ENCODE measurements around the gene MPC1.
"Not testable (repeated sequence)": the region's sequence is repeated elsewhere in the genome, so short reads cannot be mapped to it uniquely, and the experiment has no call there.

MPC1 gene

DNA sequence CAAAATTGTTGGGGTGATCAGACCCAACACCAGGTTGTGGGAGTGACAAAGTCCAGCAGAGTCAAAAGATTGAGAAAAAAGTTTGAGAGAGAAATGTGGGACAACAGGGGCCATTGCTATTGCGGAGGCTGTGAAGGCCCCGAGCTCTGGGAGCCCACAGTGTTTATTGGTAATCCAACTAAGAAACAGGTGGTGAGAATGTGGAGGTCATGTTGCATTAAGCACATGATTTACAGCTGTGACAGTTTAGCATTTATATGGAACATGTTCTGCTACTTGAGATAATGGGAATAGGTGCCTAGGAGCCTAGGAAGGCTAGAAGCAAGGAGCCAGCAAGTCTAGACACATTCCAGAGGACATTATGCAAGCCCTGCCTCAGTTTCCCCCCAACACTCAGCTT is 37.8 kb downstream of the MPC1 start:
- DNase-seq (ENCODE audit: low spot score), result not testable (repeated sequence)

DNA sequence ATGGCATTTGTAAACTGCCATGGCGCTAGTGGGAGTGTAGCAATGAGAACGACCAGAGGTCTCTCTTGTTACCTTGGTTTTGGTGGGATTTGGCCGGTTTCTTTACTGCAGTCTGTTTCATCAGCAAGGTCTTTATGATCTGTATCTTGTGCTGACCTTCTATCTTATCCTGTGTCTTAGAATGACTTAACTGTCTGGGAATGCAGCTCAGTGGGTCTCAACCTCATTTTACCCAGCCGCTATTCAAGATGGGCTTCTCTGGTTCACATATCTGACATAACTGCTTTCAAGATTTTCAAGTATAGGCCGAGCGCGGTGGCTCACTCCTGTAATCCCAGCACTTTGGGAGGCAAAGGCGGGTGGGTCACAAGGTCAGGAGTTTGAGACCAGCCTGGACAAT is 38.5 kb downstream of the MPC1 start:
- no peak for DNase-seq (ENCODE audit: low spot score)

DNA sequence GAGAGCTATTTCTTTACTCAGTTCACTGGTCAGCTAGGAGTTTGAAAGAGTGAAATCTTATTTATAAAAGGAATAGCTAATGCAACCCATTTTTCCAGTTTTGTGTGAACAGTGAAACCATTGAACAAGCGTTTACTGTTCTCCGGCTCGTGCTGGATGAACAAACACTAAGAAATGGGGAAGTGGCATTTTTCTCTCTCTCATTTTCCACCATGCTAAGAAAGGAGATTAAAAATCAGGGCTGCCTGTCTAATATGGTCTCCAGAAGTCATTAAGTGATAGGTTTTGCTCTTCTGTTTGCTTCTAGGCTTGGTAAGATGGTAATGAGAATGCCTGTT is 39.6 kb downstream of the MPC1 start:
- no peak for DNase-seq (ENCODE audit: low spot score)

DNA sequence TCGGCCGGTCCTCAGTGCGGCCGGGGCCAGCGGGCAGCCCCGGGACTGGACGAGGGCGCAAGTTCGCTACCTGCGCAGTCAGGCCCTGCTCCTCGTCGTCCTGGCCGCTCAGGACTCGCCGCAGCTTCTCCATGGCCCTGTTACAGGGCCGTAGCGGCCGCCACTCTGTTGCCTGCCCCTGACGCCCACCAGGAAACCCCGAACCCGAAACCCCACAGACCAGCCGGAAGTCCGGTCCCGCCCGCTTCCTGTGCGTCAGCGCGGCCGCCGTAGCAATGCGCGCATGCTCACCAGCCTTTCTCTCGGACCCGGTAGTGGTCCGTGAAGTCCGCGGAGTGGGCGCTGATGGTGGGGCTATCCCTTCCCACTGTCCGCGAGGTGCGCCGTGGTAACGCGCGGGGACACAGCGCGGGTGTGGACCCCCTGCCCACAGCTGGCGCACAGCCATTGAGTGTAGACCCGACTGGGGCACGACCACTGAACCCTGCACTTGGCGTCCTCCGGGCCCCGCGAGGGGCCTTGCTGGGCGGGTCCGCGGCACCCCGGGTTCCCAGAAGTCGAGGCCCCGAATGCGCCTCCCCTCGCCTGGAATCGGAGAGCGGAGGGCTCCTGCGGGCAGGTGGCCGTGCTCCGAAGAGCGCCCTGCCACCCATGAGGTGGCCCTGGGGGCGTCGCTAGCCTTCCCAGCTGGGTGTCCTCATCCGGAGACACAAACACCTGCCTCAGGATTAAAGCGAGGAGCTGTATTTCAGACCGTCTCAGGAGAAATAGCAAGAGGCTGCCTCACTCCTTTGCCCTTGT is 40.2 kb downstream of the MPC1 start, which contains the start of gene SFT2D1:
SFT2D1 (minus strand) TSS at position 197 of the 801 bp plus-strand sequence; CDS start at position 133, 64 bp downstream.
- peak; percentile 90 for DNase-seq (ENCODE audit: low spot score)

DNA sequence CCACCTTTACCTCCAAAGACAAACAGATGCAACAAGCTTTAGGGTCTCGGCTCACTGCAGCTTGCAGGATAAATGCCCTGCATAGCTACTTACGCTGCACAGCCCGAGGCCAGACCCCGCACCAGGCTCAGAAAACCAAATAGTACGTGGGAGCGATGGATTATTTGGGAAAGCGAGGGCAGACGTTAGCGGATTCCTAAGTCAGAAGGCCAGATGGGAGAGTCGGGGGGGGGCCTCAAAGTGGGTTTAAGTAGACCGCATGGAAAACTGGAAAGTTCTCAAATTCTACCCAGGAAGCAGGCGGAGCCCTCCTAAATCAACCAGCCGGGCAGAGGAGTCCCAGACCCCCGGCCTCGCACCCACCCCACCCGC is 40.8 kb downstream of the MPC1 start:
- no peak for DNase-seq (ENCODE audit: low spot score)

DNA sequence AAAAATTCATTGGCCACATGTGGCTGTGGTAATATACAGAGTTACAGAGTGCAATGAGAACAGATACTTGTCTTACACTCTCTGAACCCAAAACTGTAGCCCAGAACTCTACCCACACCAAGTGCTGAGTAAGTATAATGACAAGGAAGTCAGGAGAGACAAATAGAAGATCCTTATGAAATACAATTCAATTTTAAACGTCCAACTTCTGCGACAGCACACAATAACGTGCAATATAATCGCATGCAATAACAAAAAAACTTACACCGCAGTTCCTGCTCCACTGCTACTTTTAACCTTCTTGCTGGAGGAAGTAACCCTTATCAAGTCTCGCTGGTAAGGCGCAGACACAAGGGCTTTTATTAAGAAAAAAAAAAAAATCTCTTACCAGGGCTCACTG is 41.3 kb downstream of the MPC1 start:
- DNase-seq (ENCODE audit: low spot score), result no peak

DNA sequence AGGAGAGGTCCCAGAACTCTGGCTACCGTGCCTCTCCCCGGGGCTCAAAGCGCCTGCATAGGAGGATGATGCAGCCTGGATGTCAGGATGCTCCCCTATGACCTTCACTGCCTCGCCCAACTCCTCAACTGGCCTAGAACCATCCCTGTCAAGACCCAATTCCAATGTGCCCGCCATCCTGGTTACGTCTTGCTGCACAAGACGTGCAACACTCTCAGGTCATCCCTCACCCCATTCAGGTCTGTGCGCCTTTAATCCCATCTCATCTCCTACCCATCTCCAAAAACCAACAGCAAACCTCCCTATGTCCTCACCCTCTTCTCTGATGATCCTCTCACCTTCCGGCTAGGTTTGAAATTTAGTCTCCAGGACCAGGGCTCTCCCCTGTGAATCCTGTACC is 43.9 kb downstream of the MPC1 start:
- no peak for DNase-seq (ENCODE audit: low spot score)

DNA sequence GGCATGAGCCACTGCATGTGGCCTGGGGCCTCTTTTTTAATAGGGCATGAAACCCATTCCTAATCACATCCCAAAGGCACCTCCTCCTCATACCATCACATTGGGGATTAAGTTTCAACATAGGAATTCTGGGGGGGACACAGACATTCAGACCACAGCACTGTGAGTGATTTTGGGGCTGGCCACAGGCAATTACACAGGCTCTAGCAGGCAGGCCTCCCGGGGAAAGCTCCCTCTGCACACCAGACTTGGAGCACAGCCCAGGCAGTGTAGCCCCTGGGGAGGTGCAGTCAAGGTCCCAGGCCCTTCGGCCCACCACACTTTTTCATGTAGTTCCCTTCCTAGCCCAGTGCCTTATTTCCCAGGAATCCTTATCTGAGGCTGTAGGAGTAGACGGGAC is 45.9 kb downstream of the MPC1 start:
- no peak for DNase-seq (ENCODE audit: low spot score)

DNA sequence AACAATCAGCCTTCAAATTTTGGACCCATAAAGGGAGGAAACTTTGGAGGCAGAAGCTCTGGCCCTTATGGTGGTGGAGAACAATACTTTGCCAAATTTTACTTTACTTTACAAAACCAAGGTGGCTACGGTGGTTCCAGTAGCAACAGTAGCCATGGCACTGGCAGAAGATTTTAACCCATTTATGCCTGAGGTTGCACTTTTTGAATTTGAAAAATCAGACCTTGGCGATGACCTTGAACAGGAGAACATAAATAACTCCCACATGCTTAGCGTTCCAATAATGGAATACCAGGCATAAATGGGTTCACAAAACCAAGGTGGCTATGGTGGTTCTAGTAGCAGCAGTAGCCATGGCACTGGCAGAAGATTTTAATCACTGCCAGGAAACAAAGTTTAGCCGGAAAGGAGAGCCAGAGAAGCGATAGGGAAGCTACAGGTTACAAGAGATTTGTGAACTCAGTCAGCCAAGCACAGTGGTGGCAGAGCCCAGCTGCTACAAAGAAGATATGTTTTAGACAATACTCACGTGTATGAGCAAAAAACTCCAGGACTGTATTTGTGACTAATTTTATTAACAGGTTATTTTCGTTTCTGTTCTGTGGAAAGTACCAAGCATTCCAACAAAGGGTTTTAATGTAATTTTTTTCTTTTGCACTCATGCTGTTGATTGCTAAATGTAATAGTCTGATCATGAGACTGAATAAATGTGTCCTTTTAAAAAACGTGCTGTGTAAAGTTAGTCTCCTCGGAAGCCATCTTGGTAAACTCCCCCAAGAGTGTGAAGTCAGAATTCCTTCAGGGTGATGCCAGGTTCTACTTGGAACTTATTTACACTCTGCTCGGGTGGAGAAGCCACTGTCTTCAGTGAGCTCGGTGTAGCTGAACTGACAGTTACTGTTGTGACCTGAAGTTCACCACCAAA is 47.1 kb downstream of the MPC1 start:
- no peak for DNase-seq (ENCODE audit: low spot score)

DNA sequence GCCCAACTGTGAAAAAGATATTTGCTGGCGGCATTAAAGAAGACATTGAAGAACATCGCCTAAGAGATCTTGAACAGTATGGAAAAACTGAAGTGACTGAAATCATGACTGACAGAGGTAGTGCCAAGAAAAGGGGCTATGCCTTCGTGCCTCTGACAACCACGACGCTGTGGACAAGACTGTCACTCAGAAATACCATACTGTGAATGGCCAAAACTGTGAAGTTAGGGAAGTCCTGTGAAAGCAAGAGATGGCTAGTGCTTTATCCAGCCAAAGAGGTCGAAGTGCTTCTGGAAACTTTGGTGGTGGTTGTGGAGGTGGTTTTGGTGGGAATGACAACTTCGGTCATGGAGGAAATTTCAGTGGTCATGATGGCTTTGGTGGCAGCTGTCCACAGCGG is 47.9 kb downstream of the MPC1 start:
- no peak for DNase-seq (ENCODE audit: low spot score)

DNA sequence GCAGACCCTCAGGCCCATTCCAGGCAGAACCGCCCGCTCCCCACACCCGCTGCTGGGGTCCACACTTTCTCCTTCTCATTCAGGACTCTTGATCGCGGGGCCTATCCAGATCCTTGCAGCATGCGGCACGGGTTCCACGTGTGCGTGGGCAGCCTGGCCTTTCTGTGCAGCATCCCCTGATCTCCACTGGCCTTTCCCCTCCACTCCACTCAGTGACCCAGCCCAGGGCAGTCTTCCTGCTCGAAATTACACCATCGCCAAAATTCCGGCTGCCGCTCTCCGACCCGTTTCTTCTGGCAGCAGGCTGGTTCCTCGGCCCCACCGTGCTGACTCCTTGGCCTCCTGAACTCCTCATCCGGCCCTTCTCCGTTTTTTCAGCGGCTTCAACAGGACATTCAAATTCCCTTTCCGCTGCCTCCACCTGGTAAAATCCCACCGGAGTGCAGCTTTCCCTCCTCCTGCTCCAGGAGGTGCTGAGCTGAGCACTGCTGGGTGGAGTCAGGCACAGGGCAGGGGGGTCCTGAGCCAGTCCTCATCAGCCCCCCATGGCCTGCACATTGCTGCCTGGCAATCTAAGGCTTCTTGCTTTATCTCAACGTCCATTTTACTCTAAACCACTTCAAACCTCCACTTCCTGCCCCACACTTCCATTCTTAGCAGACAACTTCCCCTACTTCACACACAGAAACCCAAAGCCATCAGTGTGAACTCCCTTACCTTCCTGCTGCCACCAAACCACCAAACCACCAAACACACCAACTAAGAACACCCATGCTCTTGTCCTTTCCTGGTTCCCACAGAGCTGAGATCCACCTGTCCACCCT is 49.4 kb downstream of the MPC1 start:
- no peak for DNase-seq (ENCODE audit: low spot score)

DNA sequence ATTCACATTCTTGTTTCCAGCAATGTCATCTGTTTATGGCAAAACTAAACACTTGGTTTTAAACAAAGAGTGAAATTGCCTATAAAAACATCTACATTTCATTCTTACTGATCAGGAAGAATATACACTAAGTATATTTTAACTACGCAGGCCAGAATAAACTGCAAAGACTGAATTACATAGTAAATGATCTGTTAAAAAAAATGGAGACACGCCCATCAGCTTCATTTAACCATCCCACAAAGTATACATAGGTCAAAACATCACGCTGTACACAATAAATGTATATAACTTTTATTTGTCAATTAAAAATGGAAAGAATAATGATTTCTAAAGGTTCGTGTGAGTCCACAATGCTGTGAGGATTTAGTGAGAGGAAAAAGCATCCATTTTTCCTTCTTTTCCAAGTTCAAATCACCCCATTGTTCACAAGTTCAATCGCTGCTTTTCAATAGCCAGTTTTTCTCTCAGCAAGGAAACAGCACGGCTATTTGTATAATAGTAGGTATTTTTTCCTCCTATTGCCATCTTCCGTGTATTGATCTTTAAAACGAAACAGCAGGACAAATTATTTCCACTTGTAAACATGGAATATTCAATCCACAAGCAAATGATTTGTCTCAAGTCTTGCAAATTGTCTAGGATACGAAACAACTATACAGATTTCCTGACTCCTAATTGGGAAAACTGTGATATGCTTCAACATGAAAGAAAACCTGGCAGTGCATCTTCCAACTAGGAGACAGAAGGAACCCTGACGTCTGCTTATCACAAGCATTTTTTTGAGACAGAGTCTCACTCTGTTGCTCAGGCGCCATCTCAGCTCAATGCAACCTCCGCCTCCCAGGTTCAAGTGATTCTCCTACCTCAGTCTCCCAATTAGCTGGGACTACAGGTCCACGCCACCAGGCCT is 51.0 kb downstream of the MPC1 start:
- DNase-seq (ENCODE audit: low spot score), result no peak

DNA sequence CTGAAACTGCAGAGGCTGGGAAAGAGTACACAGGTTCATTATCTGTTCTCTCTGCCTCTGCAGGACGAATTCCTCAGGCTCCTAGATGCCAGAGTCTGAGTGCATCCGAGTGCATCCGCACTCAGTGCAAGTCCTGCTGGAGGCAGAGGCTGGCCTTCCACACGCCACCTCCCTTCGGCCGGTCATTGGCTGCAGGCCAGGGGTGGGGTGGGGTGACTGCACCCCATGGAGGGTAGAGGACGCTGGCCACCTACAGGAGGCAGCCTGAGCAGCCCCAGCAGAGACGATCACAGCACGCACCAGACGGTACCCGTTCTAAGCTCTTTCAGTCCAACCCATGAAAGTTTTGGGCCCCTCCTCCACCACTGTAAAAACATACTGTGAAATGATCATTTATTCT is 52.1 kb downstream of the MPC1 start:
- DNase-seq (ENCODE audit: low spot score), result peak; percentile 91

DNA sequence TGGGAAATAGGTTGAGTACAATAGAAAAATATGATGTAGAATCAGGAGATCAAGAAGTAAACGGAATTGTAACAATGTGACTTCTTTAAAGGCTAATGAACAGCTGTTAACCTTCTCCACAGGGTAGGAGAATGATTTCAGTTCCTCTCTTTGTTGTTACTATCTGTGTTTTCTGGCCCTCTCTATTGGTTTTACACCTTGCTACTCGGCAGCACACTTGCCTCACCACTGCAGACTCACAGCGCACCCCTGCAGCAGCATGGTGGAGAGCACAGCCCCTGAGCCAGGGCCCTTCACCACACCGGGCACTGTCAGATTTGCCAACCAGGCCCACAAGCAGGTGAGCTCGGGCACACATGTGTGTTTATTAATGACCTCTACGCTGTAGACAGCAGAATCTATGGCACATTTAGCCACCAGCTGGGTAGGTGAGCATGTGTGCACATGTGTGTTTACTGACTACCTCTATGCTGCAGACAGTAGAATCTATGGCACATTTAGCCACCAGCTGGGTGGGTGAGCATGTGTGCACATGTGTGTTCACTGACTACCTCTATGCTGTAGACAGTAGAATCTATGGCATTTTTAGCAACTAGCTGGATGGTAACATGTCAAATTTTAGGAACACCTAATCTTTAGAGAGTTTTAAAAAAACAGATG is 57.2 kb downstream of the MPC1 start:
- no peak for DNase-seq (ENCODE audit: low spot score)

DNA sequence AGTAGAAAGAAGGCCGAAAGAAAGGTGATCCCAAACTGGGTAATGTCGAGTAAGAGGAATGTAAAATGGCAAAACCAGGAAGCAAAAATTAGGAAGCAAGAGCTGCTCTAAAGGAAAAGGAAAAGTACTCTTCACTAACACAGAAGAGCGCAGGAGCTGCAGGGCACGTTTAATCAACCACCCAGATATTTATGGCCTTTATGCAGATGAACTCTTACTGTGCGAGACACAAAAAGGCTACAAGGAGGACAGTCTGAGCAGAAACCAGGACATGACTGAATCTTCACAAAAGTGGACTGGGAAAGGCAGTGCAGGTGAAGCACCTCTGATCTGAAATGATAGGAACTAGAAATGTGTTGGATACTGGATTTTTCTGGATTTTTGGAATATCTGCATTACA is 59.3 kb downstream of the MPC1 start:
- DNase-seq (ENCODE audit: low spot score), result no peak

DNA sequence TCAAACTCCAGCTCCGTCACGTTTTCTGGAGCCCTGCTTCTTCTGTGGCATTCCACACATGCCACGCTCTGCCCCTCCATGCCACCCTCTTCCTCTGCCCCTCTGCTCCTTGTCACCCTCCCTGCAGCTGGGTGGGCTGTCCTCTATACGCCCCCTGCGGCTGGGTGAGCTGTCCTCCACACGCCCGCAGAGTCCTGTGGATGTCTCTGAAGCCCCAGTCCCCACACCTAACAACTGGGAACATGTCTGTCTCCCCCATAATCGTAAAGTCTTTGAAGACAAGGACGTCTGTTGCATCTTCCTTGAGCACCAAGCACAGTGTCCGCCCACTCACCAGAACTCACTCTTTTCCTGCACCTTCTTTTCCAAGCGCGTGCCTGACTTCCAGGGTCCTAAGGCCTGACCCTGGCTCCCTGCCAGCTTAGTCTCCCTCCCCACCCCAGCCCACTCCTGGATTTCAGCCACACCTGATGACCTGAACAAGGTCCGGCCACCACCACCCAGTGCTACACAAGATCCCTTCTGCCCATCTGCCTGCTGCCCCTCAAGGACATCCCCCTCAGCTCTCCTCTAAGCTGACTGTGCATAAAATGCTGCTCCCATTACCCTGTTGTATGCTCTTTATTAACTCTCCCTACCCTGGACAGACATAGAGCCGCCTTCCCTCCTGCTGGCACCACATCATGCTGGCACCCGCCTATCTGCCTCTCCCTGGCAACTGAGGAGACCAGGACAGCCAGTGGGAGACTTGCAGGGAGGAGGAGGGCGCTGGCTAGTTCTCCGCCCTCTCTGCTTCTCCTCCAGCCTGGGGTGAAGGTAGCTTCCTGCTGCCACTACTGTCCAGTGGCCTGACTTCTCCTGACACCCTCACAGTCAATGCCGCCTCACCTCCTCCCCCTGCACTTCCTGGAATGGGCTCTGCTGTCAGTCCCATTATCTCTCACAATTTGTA is 63.8 kb downstream of the MPC1 start:
- no peak for DNase-seq (ENCODE audit: low spot score)

DNA sequence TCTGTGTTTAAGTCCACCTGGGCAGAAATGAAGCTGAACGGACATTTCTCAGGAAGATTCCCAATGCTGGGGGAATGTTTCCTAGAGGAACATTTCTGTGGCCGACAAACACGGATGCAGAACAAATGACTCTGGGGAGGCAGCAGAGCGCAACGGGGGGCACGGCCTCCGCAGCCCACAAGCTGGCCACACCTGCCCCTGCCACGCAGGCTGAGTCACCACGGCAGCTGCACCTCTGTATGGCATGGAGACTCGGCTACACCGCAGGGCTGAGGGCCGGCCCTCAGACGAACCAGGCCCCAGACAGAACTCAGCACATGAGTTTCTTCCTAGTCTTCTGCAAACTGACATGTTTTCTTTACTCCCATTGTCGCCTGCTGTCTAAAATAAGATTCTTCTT is 64.5 kb downstream of the MPC1 start:
- no peak for DNase-seq (ENCODE audit: low spot score)

DNA sequence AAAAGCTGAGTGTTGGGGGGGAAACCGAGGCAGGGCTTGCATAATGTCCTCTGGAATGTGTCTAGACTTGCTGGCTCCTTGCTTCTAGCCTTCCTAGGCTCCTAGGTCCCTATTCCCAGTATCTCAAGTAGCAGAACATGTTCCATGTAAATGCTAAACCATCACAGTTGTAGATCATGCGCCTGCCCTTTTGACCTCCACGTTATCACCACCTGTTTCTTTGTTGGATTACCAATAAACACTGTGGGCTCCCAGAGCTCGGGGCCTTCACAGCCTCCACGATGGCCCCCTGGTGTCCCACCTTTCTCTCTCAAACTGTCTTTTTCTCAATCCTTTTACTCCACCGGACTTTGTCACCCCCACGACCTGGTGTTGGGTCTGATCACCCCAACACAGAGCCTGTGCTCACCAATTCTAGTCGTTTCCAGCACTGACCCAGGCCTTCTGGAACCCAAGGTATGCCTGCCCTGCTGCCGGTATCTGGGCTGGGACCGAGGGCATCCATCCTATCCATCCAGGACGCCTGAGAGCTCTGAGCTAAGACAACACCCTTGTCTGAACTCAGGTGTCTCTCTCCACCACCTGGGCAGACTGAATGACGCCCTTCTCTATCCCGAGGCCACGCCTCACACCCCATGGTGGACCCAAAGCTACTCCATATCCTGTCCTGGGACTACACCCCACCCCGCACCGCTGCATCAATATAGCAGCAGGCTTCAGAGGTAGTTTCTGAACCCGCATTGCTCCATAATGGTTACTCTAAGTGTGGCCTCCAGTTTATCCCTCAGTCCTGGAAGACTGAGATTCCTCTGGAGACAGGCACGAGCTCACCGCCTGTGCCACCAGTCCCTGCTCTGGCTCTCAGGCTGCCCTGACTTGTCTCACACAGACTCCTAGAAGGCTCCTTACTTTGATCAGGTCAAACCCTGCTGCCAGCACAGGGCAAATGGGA is 65.2 kb downstream of the MPC1 start:
- no peak for DNase-seq (ENCODE audit: low spot score)

DNA sequence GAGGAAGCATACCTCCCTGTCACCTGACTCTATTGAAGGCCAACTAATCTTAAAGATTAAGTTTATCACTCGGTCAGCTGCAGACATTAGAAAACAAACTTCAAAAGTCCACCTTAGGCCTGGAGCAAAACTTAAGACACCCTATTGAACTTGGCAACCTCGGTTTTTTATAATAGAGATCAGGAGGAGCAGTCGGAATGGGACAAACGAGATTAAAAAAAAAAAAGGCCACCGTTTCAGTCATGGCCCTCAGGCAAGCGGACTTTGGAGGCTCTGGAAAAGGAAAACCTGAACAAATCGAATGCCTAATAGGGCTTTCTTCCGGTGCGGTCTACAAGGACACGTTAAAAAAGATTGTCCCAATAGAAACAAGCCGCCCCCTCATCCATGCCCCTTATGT is 67.3 kb downstream of the MPC1 start:
- no peak for DNase-seq (ENCODE audit: low spot score)

All from ecto neural progenitor cell (in vitro differentiated cells).